Smooth muscle cell (in vitro differentiated cells): ENCODE results near the gene GPR39. TPM values are rescaled to one million over a fixed set of nuclear protein-coding genes. Genes with fewer than 3 reads are reported as not detected.

Experiments
- DNase-seq: peaks from one replicate; lab custom pipeline; 2025; ENCODE audit not compliant: unreplicated experiment; lab: John Stamatoyannopoulos, UW
- H2AFZ ChIP-seq: fragments of 200-600 bp; sonication (generic); 2 replicates; pipeline ENCODE4 v1.6.0; 2016; ENCODE audit warnings: antibody characterized with exemption, low read depth, mild to moderate bottlenecking
- H3F3A ChIP-seq: fragments of 200-600 bp; sonication (generic); 2 replicates; pipeline ENCODE4 v1.6.0; 2017; ENCODE audit warnings: antibody characterized with exemption, low read depth
- H3K27ac ChIP-seq: fragments of 200-600 bp; sonication (generic); 2 replicates; pipeline ENCODE4 v1.5.1; 2016; ENCODE audit warnings: low read depth, mild to moderate bottlenecking
- H3K27me3 ChIP-seq: fragments of 200-600 bp; sonication (generic); 2 replicates; pipeline ENCODE4 v1.6.1; 2016; ENCODE audit warnings: low read depth, mild to moderate bottlenecking
- H3K36me3 ChIP-seq: fragments of 200-600 bp; sonication (generic); 2 replicates; pipeline ENCODE4 v1.5.1; 2016; ENCODE audit warnings: low read depth
- H3K4me1 ChIP-seq: fragments of 200-600 bp; sonication (generic); 2 replicates; pipeline ENCODE4 v1.5.1; 2016; ENCODE audit warnings: low read depth
- H3K4me2 ChIP-seq: fragments of 200-600 bp; sonication (generic); 2 replicates; pipeline ENCODE4 v1.6.0; 2016; ENCODE audit warnings: mild to moderate bottlenecking
- H3K4me3 ChIP-seq: fragments of 200-600 bp; sonication (generic); 2 replicates; pipeline ENCODE4 v1.5.1; 2016; ENCODE audit warnings: mild to moderate bottlenecking
- H3K79me2 ChIP-seq: fragments of 200-600 bp; sonication (generic); 2 replicates; pipeline ENCODE4 v1.6.0; 2016; ENCODE audit warnings: low read depth, mild to moderate bottlenecking
- H3K9ac ChIP-seq: fragments of 200-600 bp; sonication (generic); 2 replicates; pipeline ENCODE4 v1.6.0; 2016; ENCODE audit warnings: low read depth
- H3K9me3 ChIP-seq: fragments of 200-600 bp; sonication (generic); replicated peaks from 2 replicates; pipeline ENCODE4 v1.5.1; 2016; ENCODE audit warnings: low read depth
- H4K20me1 ChIP-seq: fragments of 200-600 bp; sonication (generic); 2 replicates; pipeline ENCODE4 v1.6.0; 2016; ENCODE audit warnings: low read depth
- CTCF ChIP-seq: fragments of 200-600 bp; sonication (generic); IDR thresholded peaks from 2 replicates; pipeline ENCODE4 v1.5.1; 2017; ENCODE audit warnings: borderline replicate concordance, mild to moderate bottlenecking, antibody characterized with exemption; ENCODE audit not compliant: insufficient read depth, poor library complexity, severe bottlenecking
- WGBS: methylation state at CpG from one replicate; pipeline ENCODE4 v1.1.7; 2016; ENCODE audit warnings: low lambda C conversion rate; 5-methylcytosine and 5-hydroxymethylcytosine counted together
- polyA plus RNA-seq: library from polyadenylated mRNA; unstranded; fragments of >200 nt; fragmentation: Nextera tagmentation; extraction: Ambion mirVana; gene quantifications from 2 replicates; pipeline ENCODE4 v1.2.1, GENCODE V29; 2016
- total RNA-seq: library from RNA; depleted of rRNA; stranded (reverse); fragments of >200 nt; gene quantifications from 2 replicates; pipeline ENCODE4 v1.2.3, GENCODE V29; 2014

Gene GPR39
- total and polyA plus RNA-seq, 2 experiments from 2014 or later, result 0.87 to 1.4 TPM

GRCh38 chr2:132577686-132578085 is 161.1 kb downstream of the GPR39 start:
- no peaks in the 10 kb centered on the region for H3K36me3 ChIP-seq
- H3K9me3 ChIP-seq, result no peaks in the 10 kb centered on the region
- H3K9ac ChIP-seq, result no peak overlapping the region
- H3K4me1 ChIP-seq, result no peaks in the 10 kb centered on the region
- 87% methylated on average over 2 of the region's 2 CpGs for WGBS
- no peaks in the 10 kb centered on the region for H3K79me2 ChIP-seq
- no peak for DNase-seq
- H3K27ac ChIP-seq, result no peak overlapping the region
- no peaks in the 10 kb centered on the region for H3K27me3 ChIP-seq
- H3F3A ChIP-seq, result no peaks in the 10 kb centered on the region
- no peak for TF ChIP-seq CTCF
- no peak overlapping the region for H2AFZ ChIP-seq
- H4K20me1 ChIP-seq, result no peaks in the 10 kb centered on the region
- no peak overlapping the region for H3K4me3 ChIP-seq
- H3K4me2 ChIP-seq, result no peak overlapping the region

DNA sequence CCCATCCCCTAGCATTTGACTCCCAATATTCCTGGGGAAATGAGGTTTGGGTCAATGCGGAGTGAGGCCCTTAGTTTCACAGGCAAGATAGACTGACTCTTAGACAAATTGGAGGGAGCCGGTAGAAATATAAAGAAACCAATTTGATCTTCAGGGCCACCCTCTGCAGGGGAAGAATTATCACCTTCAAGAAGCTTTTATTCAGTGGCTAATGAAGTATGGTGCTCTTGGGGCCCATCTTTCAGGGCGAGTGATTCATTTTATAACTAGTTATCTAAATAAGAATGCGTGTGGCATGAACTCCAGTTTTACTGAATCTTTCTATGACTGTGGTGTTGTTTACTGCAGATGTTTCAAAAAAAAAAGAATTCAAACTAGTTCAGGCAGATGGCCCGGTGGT is 165.0 kb downstream of the GPR39 start:
- no peak overlapping the region for H3K4me3 ChIP-seq
- no peak overlapping the region for H2AFZ ChIP-seq
- 83% methylated on average over 5 of the region's 5 CpGs for WGBS
- no peak overlapping the region for H3K27ac ChIP-seq
- H3F3A ChIP-seq, result no peaks in the 10 kb centered on the region
- H3K4me2 ChIP-seq, result no peak overlapping the region
- TF ChIP-seq CTCF, result no peak
- no peaks in the 10 kb centered on the region for H3K79me2 ChIP-seq
- no peaks in the 10 kb centered on the region for H3K36me3 ChIP-seq
- H3K9me3 ChIP-seq, result no peaks in the 10 kb centered on the region
- no peak for DNase-seq
- H4K20me1 ChIP-seq, result no peaks in the 10 kb centered on the region
- no peak overlapping the region for H3K9ac ChIP-seq
- no peaks in the 10 kb centered on the region for H3K27me3 ChIP-seq
- H3K4me1 ChIP-seq, result no peaks in the 10 kb centered on the region

- no peak for TF ChIP-seq CTCF
- 77% methylated on average over 9 of the region's 9 CpGs for WGBS
- Histone ChIP-seq H3K36me3 (no peaks in the 10 kb centered on the region), H3K27ac (no peak overlapping the region), H3K9ac (no peak overlapping the region), H4K20me1 (no peaks in the 10 kb centered on the region), H3K4me3 (no peak overlapping the region), H3K4me2 (no peak overlapping the region), H3K4me1 (no peaks in the 10 kb centered on the region), H3K27me3 (no peaks in the 10 kb centered on the region), H2AFZ (no peak overlapping the region), H3K79me2 (no peaks in the 10 kb centered on the region), H3F3A (no peaks in the 10 kb centered on the region), H3K9me3 (no peaks in the 10 kb centered on the region)
- DNase-seq, result no peak
Measured at GRCh38 chr2:132581991-132582738, 165.6 kb downstream of the GPR39 start.
